ENCODE results near the gene TRIM72. TPM values are rescaled to one million over a fixed set of nuclear protein-coding genes. Genes with fewer than 3 reads are reported as not detected.

Gene TRIM72
- total and polyA plus RNA-seq, 2 of the 8 experiments (the other 6 are each of a cell fraction or from before 2014, with no cell fraction given) = 0.57 to 2.1 TPM

GRCh38 chr16:31242206-31242605 is 28.3 kb downstream of the TRIM72 start (continued):
- no peak for TF ChIP-seq CHD7 (IDR thresholded peaks at IDR 0.05; ENCODE audit: insufficient replicate concordance, low read length)
- TF ChIP-seq CTBP2 (IDR thresholded peaks at IDR 0.05; ENCODE audit: borderline replicate concordance, insufficient read depth, insufficient read length, low read length) = no peak
- no peak for TF ChIP-seq BRCA1 (IDR thresholded peaks at IDR 0.05; ENCODE audit: low read depth, low read length)
- TF ChIP-seq NANOG (IDR thresholded peaks at IDR 0.05; ENCODE audit: insufficient read depth, low read depth, low read length, poor library complexity, severe bottlenecking) = no peak
- no peak for TF ChIP-seq SIRT6 (IDR thresholded peaks at IDR 0.05; ENCODE audit: low read length)
- no peak for TF ChIP-seq RAD21 (IDR thresholded peaks at IDR 0.05 in 1 of 2, conservative IDR thresholded peaks at IDR 0.05 in 1 of 2; ENCODE audit: low read depth in 2 of 2, low read length in 2 of 2)
- no peak for TF ChIP-seq RBBP5 (IDR thresholded peaks at IDR 0.05; ENCODE audit: borderline replicate concordance, low read depth, low read length)
- TF ChIP-seq PHF8 (conservative IDR thresholded peaks at IDR 0.05; ENCODE audit: low read depth, low read length) = no peak
- no peak for TF ChIP-seq E2F6 (IDR thresholded peaks at IDR 0.05)
- no peak for TF ChIP-seq EZH2 (IDR thresholded peaks at IDR 0.05; ENCODE audit: low read depth, low read length, severe bottlenecking)

All from H1 (cell line).